ENCODE results near the gene PCDHA3. TPM values are rescaled to one million over a fixed set of nuclear protein-coding genes. Genes with fewer than 3 reads are reported as not detected.

The PCDHA3 gene
- total and polyA plus RNA-seq, 10 donors, result 0.03 to 2.3 (median 0.49) TPM; not detected in 2

GRCh38 chr5:140835622-140836510, 35.0 kb downstream of the PCDHA3 start:
- TF ChIP-seq CTCF (IDR thresholded peaks at IDR 0.05 in 8 of 11, conservative IDR thresholded peaks at IDR 0.05 in 3 of 11) (no peak), POLR2AphosphoS5 (IDR thresholded peaks at IDR 0.05) (no peak), POLR2A (IDR thresholded peaks at IDR 0.05) (no peak)
- no peak for DNase-seq
- WGBS, 5 donors, result 42 to 57% (median 50%) methylated on average over 92 to 103 of the region's 103 CpGs

GRCh38 chr5:140840978-140841962, 40.4 kb downstream of the PCDHA3 start, which contains the start of gene PCDHA8:
Gene PCDHA8 (plus strand): TSS chr5:140841187. CDS start chr5:140841322, 135 bp downstream.
- no peak for DNase-seq

More at GRCh38 chr5:140835622-140836510, 35.0 kb downstream of the PCDHA3 start:
- Histone ChIP-seq H3K9me3 (peaks cover 0 to 55% (median 27%) of the 10 kb centered on the region in 8 donors), H3K27ac (no peak overlapping the region), H3K4me3 (no peak overlapping the region), H3K27me3 (replicated peaks in 1 of 7) (peaks cover 0 to 86% (median 4%) of the 10 kb centered on the region in 7 donors), H3K36me3 (no peaks in the 10 kb centered on the region), H3K4me1 (no peaks in the 10 kb centered on the region)
- intact Hi-C loops (cut with DNase I; ENCODE audit: low total_unique reads), result no loop called here

More at GRCh38 chr5:140840978-140841962, 40.4 kb downstream of the PCDHA3 start, which contains the start of gene PCDHA8:
- intact Hi-C loops (cut with DNase I; ENCODE audit: low total_unique reads), result no loop called here
- Histone ChIP-seq H3K4me3 (no peak within 1 kb of the TSS), H3K27ac (no peak within 1 kb of the TSS), H3K9me3 (peaks cover 0 to 52% (median 33%) of the 10 kb centered on the region in 8 donors), H3K4me1 (no peaks in the 10 kb centered on the region), H3K36me3 (no peaks in the 10 kb centered on the region), H3K27me3 (replicated peaks in 1 of 7) (peaks cover 0 to 85% (median 4%) of the 10 kb centered on the region in 7 donors)
- 17 to 42% (median 30%) methylated on average over 33 to 47 of the region's 47 CpGs for WGBS, 5 donors
- TF ChIP-seq CTCF (IDR thresholded peaks at IDR 0.05 in 8 of 11, conservative IDR thresholded peaks at IDR 0.05 in 3 of 11) (no peak), POLR2A (IDR thresholded peaks at IDR 0.05) (no peak), POLR2AphosphoS5 (IDR thresholded peaks at IDR 0.05) (no peak)

All from spleen (tissue), 11 donors.